HG02798 (cell line): ENCODE measurements around the gene MAN1A2.

Experiments used
- ATAC-seq: cut with Tn5 transposase; IDR thresholded peaks from one replicate; pipeline ENCODE4 v1.9.1; 2021; ENCODE audit warnings: mild to moderate bottlenecking; ENCODE audit not compliant: unreplicated experiment, poor library complexity

MAN1A2 gene

GRCh38 chr1:117479086-117479485 lies 111.8 kb downstream of the MAN1A2 start:
- no peak for ATAC-seq

DNA sequence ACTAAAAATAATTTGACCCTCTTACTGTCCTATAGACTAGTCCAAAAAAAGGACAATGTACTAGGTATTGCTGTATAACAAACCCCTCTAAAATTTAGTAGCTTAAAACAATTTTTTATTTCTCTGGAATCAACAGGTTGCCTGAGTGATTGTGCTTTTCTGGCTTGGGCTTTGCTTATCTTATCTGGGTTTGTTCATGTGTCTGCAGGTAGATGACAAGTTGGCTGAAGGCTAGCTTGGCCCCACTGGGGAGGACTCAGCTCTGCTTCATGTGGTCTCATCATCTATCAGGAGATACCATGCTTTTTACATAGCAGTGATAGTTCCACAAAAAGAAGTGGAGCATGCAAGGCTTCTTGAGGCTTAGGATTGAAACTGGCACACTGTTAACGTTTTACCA lies 114.2 kb downstream of the MAN1A2 start:
- ATAC-seq = no peak

DNA sequence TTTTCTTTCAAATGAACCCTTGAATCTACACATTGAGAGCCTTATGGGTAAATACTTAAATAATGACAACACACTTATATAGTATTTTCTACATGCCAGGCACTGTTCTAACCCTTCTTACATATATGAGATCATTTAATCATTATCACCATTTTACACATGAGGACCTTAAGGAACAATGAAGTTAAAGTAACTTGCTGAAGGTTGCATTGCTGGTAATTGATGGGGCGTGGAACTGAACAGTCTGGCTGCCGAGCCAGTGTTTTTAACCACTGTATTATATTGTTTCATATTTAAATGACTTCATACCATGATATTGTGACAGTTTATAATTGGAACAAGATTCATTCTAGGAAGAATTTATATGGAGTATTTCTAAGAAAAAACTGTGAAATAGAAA lies 126.7 kb downstream of the MAN1A2 start:
- ATAC-seq = no peak

DNA sequence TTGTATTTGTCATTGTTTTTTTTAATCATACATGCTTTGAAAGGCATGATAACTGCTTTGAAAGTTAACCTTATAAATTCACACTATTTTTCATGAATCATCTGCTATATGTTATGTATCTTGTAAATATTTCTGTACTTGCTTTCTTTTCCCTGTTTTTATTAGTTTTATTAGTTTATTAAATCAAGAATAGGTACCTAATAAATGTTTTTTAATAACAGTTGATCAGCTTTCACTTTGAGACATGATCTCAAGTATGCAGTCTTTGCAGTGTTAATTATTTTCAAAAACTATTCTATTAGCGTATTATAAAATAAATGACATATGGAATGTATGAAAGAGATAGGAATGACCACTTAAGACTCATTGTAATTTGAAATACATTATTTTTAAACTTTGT lies 127.8 kb downstream of the MAN1A2 start:
- ATAC-seq = no peak

DNA sequence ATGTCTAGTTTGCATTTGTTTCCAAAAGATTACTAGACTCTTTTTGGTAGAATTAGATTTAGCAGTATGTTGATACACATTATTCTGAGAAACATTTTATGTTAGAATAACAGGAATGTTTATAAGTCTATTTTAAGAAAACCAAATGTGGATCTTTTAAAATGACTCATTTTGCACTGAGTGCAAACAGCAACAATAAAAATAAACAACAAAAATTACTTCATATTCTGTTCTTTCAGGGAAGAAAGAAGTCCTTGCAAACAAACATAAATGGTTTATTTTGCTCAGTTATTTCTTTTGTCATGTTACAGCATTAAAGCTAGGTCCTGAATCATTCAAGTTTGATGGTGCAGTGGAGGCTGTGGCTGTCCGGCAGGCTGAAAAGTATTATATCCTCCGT lies 131.8 kb downstream of the MAN1A2 start:
- ATAC-seq = no peak

- no peak for ATAC-seq
Observed at GRCh38 chr1:117500584-117500983, 133.3 kb downstream of the MAN1A2 start.

GRCh38 chr1:117501281-117501680 lies 134.0 kb downstream of the MAN1A2 start:
- ATAC-seq = no peak

- no peak for ATAC-seq
Observed at GRCh38 chr1:117511273-117511672, 144.0 kb downstream of the MAN1A2 start.

DNA sequence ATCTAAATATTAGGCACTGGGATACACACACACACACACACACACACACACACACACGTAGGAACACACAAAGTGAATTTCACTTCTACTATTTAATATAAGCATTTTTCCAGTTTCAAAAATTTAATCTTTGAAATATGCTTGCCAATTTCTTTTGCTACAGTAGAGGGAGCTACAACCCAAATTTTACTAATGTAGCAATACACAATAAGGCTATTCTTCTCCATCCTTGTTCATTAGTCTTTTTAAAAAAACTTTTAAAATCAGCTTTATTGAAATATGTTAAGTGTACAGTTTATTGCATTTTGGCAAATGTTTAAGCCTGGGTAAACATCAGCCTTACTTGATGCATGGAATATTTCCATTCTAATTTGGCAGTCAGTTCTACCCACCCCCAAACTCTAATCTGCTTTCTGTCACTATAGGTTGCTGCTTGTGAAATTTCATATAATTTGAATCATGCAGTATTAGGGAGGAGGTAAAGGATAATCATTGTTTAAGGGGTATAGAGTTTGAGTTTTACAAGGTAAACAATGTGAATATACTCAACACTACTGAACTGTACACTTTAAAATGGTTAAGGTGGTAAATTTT lies 145.6 kb downstream of the MAN1A2 start:
- no peak for ATAC-seq

- no peak for ATAC-seq
Observed at GRCh38 chr1:117523111-117523510, 155.9 kb downstream of the MAN1A2 start.

- ATAC-seq = no peak
Observed at GRCh38 chr1:117527074-117527473, 159.8 kb downstream of the MAN1A2 start.

DNA sequence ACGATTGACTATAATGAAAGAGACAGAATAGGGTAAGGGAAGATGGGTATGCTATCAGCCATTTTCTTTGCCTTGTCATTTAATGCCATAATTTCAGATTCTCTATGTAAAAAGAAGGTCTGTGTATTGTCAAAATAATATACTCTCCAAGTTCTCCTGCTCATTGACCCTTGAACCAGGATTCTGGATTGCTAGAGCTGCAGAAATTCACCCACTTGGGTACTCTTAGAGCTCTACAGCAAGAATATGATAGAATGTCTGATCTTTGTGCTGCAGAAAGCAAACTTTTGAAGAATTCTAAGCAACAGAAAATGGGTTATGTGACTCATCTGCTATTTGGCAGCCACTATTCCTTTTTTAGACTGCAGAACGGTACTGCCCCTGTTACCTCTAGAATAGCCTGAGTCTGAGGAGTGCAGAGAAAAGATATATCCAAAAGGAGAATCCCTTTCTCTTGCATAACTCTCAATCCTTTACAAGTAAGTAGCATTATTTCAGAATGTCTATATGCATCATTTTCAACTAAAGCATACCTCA lies 160.4 kb downstream of the MAN1A2 start:
- ATAC-seq = no peak

DNA sequence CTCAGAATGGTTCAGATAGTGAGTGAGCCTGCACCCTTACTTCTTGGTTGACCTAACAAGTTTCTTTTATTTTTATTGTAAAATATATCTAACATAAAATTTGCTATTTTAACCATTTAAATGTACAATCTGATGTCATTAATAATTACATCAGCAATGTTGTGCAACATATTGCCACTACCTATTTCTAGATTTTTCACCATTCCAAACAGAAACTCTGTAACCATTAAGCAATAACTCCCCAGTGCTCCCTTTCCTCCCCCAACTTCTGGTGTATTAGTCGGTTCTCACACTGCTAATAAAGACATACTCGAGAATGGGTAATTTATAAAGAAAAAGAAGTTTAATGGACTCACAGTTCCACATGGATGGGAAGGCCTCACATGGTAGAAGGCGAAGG lies 162.4 kb downstream of the MAN1A2 start:
- ATAC-seq = no peak

DNA sequence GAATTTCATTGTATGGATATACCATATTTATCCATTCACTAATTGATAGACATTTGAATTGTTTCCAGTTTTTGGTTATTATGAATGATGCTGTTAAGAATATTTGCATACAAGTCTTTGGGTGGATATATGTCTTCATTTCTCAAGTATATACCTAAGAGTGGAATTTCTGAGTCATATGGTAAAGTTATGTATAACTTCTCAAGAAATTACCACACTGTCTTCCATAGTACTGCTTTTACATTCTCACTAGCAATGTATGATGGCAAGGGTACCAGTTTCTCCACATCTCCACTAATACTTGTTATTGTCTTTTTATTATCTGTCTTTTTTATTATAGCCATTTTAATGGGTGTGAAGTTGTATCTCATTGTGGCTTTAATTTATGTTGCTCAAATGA lies 164.0 kb downstream of the MAN1A2 start:
- ATAC-seq = no peak

DNA sequence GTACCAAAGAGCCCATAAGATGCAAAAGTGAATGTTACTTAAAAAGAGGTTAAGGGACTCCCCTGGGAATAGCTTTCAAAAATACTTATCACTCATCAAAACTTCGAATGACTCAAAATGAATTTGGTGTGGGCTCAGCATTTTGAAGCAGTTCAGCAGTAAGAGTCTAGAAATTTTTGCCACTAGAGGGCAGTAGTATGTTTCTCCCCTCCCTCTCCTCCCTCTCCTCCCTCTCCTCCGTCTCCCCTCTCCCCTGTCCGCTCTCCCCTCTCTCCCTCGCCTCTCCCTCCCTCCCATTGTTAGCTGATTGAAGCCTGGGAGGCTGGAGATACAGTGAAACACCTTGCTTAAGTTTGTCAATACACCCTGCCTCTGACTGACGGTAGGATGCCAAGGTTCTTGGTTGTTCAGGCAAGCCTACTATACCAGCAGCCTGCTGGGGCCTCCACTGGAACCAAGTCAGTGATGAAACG lies 167.8 kb downstream of the MAN1A2 start:
- ATAC-seq = peak; percentile 78

DNA sequence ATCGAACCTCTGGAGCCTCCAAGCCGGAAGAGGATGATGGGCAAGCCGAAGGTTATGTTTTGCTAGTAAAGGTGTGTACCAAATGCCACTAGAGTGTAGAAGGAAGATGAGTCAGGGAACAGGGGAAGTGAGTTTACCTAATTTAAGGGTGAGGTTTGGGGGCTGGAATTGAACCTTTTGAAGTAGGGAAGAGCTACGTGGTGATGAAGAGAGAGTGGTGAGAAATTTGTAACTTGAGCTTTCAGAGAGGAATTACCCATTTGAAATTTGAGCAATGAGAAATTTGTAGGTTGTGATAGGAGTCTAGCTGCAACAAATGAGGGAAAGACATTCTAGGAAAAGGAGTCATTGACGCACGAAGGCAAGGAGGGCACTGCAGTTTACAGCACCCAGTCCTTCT lies 168.6 kb downstream of the MAN1A2 start:
- ATAC-seq = no peak

GRCh38 chr1:117537291-117537920 lies 170.2 kb downstream of the MAN1A2 start:
- no peak for ATAC-seq

- no peak for ATAC-seq
Observed at GRCh38 chr1:117540532-117540931, 173.3 kb downstream of the MAN1A2 start.

GRCh38 chr1:117541003-117541402 lies 173.8 kb downstream of the MAN1A2 start:
- ATAC-seq = no peak

DNA sequence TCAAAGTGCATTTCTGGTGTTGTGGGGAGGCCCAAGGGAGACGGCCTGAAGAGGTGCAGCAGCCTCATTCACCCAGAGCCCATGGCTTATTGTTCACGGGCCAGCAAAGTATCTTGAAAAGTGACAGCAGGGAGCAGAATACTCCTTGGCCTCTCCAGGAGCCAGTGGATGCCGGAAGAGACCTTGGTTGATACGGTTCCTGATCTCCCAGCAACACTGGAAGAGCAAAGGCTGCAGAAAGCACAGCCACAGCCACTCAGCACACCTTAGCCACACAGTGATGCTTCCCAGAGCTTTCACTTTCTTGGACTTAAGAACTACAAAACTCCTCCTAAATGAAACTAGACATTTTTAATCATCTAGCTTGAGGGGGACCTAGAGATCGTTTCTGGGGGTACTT lies 174.3 kb downstream of the MAN1A2 start:
- ATAC-seq = no peak

DNA sequence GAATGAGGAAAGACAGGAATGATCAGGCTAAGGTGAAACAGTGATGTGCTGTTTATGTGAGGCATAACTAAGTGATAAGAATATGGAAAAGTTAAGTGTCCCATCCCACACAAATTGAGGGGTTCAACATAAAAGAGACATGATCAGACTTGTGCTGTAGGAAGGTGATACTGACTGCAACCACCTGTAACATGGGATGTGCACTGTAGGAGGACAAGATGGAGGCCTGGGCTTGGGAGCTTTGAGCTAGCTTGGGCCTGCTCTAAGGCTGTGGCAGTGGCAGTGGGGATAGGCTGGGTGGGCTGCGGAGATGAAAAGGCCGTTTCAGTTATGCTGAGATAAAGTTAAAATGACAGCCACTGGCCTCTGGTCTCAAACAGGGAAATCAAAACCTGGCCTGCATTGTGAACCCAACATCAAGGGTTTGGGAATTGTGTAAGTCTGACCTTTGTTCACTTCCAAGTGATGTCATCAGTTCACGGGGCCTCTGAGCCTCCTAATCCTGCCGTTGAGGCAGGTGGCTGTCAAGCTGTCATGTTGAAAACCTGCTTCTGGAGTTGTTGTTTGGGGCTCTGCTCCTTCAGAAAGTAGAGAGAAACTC lies 177.4 kb downstream of the MAN1A2 start:
- ATAC-seq = no peak

DNA sequence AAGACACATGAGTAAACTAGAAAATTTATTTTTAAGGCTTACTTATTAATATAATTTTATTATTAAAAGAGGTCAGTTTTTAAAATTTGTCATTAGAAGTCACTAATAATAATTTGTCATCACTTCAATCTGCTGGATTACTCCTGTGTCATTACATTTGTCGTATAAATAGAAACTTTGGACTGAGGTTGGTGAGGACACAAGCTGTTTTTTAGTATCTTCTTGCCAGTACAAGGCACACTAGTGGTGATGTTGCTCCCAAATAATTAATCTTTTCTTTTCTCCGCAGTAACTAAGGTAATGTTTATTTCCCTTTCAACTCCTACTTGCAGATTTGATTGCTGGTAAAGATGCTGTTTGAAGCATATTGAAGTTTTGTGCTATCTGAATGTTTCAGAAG lies 179.2 kb downstream of the MAN1A2 start:
- no peak for ATAC-seq
